DOHH2 (cell line): ENCODE results near the gene ZNF526.

Experiments used
- EZH2phosphoT487 ChIP-seq: fragments of 200-600 bp; sonication (generic); IDR thresholded peaks from 2 replicates; pipeline ENCODE4 v1.6.1; 2017; ENCODE audit warnings: borderline replicate concordance, mild to moderate bottlenecking, antibody characterized with exemption, low read length, moderate library complexity, mixed read lengths
- TF ChIP-seq, protein P1 (sequence below): fragments of 200-600 bp; sonication (generic); IDR thresholded peaks from one replicate; pipeline ENCODE4 v1.5.1; 2014; ENCODE audit warnings: antibody characterized with exemption, mild to moderate bottlenecking, low read depth, low read length; ENCODE audit not compliant: poor library complexity, severe bottlenecking

DNA sequence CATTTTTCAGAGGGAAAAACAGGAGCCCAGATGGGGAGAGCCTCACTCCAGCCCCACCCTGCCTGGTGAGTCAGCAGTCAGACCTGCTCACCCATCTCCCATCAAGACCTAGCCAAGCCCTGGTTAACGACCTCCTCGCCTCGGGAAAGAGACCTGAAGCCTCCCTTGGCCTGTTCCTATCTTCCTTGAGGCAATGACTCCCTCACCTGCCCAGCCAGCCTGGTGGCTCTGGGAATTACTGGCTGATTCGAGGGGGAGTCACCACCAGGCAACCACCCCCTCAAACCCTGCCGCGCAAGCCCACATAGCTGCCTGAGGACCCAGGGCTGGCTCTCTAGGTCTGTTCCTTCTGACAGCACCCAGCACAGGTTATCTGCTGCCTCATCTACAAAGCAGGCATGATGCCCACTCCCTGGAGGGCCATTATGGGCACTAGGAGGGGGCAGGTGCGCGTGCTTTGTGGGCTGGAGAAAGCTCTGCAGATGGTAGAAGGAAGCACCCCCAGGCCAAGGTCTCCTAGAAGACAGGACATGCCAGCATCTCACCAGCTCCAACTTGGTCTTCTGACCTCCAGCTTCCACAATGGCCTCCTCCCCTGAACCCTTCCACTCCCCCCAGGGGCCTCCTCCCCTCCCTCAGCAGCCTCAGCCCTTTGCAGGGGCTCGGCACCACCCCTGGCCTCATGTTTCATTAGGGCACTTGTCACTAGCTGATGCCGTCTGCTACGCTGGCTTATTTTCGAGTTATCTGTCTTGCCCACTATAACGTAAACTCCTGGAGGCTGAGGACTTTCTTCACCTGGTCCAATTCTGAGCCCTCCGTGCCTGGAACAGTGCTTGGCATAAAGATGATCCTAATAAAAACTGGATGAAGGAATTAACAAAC lies 13.0 kb upstream of the ZNF526 start:
- TF ChIP-seq, protein P1, sequence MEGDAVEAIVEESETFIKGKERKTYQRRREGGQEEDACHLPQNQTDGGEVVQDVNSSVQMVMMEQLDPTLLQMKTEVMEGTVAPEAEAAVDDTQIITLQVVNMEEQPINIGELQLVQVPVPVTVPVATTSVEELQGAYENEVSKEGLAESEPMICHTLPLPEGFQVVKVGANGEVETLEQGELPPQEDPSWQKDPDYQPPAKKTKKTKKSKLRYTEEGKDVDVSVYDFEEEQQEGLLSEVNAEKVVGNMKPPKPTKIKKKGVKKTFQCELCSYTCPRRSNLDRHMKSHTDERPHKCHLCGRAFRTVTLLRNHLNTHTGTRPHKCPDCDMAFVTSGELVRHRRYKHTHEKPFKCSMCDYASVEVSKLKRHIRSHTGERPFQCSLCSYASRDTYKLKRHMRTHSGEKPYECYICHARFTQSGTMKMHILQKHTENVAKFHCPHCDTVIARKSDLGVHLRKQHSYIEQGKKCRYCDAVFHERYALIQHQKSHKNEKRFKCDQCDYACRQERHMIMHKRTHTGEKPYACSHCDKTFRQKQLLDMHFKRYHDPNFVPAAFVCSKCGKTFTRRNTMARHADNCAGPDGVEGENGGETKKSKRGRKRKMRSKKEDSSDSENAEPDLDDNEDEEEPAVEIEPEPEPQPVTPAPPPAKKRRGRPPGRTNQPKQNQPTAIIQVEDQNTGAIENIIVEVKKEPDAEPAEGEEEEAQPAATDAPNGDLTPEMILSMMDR, result no peak
- no peak for TF ChIP-seq EZH2phosphoT487
